Stimulated activated CD8-positive, alpha-beta memory T cell treated with anti-CD3 and anti-CD28 coated beads, Interleukin-4, amount 100 ng/mL, for 4 hours (primary cell): ENCODE measurements around the gene DHCR24.
"Not testable (repeated sequence)": the region's sequence is repeated elsewhere in the genome, so short reads cannot be mapped to it uniquely, and the experiment has no call there.

Experiments used
- DNase-seq, 2 donors: peaks; one replicate each; pipeline ENCODE4 v3.0.0-alpha.2; 2020; ENCODE audit warnings: low read depth in 2 of 2, low spot score in 1 of 2

The DHCR24 gene, protein sequence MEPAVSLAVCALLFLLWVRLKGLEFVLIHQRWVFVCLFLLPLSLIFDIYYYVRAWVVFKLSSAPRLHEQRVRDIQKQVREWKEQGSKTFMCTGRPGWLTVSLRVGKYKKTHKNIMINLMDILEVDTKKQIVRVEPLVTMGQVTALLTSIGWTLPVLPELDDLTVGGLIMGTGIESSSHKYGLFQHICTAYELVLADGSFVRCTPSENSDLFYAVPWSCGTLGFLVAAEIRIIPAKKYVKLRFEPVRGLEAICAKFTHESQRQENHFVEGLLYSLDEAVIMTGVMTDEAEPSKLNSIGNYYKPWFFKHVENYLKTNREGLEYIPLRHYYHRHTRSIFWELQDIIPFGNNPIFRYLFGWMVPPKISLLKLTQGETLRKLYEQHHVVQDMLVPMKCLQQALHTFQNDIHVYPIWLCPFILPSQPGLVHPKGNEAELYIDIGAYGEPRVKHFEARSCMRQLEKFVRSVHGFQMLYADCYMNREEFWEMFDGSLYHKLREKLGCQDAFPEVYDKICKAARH

DNA sequence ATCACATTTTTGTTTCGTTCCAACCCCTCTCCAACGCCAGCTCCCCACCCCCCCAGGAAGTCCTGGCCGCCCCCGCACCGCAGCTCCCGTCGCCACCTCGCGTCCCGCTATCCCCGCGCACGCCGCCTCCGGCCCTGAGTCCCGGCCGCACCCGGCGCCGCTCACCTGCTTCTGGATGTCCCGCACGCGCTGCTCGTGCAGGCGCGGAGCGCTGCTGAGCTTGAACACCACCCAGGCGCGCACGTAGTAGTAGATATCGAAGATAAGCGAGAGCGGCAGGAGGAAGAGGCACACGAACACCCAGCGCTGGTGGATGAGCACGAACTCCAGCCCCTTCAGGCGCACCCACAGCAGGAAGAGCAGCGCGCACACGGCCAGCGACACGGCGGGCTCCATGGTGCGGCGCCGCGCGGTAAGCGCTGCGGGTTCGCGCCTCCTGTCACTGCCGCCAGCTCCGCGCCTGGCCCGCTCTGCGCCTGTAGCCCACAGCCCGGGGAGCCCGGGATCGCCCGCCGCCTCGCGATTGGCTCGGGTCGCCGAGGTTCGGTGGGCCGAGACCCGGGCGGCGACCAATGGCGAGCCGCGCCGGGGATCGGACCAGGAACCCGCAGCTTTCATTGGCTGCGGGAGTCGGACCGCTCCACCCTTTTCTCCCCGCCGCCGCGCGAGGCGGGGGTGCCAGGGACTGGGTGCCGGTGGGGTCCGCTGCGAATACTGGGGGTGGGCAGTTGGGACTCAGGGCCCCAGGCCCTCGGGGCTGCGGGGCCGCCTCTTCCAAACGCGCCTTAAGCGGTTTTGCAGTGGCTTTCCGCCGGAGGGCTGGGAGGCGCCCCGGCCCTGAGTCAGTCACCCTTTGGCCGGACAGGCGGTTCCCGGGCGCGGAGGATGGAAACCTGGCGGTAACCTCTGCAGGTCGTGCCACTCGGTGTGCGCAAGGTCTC is at the start of gene DHCR24:
TSS of gene DHCR24 (minus strand) at position 472 of the 941 bp plus-strand sequence. CDS start at position 396, 76 bp downstream.
- DNase-seq: peak; percentile 31 to 60

DNA sequence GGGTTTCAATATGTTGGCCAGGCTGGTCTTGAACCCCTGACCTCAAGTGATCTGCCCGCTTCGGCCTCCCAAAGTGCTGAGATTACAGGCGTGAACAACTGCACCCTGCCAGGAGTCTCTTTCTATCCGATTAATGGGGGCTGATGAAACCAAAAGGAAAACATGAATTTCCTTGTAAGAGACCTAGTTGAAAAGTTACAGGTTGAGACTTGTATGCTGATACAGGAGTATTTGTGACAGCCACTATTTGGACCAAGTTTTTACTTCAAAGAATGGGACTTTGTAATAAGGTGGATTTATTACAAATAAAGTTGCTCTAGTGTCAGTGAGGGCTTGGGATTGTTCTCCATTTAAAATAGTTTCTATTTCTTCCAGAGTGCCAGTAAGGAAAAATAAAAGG is 49.8 kb upstream of the DHCR24 start:
- DNase-seq: no peak

DNA sequence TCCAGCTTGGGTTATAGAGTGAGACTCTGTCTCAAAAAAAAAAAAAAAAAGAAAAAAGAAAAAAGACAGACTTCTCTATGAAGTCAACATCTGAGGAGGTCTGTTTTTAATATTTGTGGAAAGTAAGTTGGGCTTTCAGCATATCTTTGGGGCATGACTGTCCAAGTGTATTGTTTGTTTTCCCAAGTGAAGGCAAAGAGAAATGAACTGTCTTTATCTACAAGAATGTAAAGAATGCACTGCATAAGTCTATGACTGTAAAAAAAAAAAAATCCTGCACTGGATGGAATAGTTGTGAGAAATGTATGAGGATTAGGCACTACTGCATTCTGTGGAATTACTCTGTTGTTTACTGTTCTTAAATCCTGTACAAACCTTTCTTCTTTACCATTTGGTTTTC is 47.9 kb upstream of the DHCR24 start:
- no peak for DNase-seq

DNA sequence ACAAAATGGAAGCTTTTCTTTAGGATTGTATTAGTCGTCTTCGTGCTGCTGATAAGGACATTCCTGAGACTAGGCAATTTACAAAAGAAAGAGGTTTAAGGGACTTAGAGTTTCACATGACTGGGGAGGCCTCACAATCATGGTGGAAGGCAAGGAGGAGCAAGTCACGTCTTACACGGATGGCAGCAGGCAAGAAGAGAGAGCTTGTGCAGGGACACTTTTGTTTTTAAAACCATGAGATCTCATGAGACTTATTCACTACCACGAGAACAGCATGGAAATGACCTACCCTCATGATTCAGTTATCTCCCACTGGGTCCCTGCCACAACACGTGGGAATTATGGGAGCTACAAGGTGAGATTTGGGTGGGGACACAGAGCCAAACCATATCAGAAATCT is 47.1 kb upstream of the DHCR24 start:
- DNase-seq: not testable (repeated sequence)

DNA sequence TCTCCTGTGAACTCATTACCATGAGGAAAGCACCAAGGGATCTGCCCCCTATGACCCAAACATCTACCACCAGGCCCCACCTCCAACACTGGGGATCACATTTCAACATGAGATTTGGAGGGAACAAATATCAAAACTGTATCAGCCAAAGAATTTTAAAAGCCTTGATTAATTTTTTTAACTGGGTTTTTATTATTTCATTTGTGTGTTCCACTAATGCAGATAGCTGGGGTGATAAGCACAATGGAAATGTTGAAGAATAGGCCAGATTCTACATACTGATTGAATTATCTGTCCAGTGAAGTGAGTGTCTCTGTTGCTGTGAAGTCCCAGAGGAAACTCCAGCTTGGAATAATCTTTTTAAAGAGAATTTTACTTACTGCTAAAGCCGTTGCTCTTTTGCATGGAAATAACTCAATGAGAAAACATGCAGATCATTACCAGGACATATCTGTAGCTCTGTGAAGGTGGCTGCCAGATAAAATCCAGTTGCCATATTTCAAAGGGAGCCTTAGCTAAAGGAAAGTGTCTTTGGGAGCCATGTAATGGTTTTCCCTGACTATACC is 44.4 kb upstream of the DHCR24 start:
- DNase-seq: no peak

DNA sequence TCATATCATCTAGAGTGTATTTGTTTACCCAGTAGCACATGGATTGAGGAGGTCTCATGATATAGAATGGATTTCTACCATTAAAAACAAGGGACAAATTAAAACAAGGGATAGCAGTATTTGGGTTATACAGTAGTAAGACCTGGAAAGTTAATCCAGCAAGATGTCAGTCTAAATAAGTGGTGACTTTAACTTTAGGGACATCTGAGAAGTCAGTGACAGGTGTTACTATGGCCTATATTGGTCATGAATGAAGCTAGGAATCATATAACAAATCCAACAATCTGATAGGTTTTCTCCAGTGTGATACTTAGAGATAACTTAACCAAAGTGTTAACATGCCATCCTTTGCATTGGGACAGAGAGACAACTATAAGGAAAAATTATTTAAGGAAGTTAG is 42.7 kb upstream of the DHCR24 start:
- no peak for DNase-seq

DNA sequence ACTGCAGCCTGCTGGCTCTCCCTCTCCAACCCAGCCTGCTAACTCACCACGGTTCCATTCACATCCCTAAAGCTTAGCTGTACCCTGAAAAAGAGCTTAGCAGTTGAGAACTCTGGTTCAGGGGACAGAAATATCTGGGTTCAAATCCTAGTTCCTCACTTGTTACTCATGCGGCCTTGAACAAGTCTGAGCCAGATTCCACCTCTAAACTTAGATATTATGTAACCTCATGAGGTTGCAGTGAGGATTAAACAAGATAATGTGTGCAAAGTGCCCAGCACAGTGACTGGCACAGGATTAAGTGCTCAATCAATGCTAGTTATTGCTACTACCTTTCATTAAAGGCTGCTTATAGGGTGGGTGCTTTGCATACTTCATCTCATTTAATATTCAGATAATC is 41.3 kb upstream of the DHCR24 start:
- no peak for DNase-seq

DNA sequence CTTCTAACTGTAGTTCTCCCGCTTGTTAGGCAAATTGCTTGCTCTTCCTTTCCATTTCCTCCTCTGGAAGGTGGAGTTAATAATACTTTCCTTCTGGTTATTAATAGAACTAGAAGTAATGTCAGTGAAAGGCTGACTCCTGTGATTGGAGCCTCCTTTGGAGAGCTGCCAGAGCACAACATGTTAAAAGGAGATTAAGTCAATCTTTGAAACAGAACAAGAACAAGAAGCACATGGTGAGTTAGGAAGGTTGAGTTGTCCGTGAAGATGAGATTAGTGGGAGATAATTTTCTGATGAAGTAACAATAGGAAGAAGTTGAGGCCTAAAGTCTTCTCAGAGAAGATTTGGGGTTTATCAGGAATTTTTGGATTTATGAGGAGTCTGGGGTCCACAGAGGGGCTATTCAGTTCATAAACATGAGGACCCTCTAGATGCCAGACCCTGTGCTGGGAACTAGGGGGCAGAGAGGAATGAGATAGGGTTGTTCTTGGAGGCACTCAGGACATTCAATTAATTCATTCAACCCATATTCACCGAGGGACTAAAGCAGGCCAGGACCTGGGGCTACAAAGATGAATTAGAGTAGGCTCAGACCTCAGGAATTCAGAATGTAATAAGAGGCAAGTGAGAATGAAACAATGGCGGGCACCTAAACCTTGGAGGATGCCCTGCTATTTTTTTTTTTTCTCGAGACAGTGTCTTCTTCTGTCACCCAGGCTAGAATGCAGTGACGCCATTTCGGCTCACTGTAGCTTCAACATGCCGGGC is 40.7 kb upstream of the DHCR24 start:
- DNase-seq: no peak

DNA sequence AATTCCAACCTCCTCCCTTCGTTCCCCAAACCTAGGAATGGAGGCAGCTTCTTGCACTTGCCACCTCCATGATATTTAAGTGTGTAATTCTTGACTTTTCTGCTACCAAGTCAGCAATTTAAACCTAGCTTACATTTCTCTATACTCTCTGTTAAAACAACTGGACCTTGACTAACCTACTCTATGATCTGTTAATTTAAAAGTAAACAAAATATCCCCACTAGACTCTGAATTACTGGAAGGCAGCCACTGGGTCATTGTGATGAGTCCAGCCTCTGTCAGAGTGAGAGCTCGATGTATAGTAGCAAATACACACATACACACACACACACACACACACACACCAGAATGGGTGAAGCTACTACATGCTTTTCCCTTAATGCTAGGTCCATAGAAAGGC is 40.0 kb upstream of the DHCR24 start:
- no peak for DNase-seq

DNA sequence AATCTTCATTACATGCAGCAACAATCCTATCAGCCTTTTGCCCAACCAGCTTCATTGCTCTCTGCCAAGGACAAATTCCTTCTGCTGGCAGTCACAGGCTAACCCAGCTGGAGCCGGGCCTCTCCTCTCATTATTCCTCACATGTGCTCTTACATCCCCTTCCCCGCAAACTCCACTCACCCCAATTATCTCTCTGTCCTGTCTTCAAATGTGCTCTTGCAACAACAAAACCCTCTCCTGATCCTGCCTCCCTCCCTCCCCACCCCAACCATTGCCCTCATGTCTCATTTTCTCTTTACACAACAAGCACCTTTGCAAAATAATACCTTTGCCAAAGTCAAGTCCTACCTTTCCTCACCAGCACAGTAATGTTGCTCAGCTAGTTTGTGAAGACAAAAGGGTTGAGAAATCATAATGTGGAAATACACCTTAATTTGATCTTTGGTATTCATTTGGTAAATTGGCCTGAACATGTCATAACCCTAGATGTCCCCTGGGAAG is 36.0 kb upstream of the DHCR24 start:
- no peak for DNase-seq

DNA sequence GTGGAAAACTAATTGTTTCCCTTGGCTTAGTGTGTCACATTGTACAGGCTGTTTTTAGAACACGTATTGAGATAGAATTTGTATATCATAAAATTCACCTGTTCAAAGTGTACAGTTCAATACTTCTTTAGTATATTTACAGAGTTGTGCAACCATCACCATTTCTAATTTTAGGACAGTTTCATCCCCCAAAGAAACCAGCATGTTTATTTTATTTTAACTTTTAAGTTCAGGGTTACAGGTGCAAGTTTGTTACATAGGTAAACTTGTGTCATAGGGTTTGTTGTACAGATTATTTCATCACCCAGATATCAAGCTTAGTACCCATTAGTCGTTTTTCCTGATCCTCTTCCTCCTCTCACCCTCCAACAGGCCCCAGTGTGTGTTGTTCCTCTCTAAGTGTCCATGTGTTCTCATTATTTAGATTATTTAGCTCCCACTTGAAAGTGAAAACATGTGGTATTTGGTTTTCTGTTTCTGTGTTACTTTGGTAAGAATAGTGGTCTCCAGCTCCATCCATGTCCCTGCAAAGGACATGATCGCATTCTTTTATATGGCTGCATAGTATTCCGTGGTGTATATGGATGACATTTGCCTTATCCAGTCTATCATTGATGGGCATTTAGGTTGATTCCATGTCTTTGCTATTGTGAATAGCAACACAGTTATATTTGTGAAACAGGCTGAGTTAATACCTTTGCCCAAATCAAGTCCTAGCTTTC is 35.2 kb upstream of the DHCR24 start:
- no peak for DNase-seq

DNA sequence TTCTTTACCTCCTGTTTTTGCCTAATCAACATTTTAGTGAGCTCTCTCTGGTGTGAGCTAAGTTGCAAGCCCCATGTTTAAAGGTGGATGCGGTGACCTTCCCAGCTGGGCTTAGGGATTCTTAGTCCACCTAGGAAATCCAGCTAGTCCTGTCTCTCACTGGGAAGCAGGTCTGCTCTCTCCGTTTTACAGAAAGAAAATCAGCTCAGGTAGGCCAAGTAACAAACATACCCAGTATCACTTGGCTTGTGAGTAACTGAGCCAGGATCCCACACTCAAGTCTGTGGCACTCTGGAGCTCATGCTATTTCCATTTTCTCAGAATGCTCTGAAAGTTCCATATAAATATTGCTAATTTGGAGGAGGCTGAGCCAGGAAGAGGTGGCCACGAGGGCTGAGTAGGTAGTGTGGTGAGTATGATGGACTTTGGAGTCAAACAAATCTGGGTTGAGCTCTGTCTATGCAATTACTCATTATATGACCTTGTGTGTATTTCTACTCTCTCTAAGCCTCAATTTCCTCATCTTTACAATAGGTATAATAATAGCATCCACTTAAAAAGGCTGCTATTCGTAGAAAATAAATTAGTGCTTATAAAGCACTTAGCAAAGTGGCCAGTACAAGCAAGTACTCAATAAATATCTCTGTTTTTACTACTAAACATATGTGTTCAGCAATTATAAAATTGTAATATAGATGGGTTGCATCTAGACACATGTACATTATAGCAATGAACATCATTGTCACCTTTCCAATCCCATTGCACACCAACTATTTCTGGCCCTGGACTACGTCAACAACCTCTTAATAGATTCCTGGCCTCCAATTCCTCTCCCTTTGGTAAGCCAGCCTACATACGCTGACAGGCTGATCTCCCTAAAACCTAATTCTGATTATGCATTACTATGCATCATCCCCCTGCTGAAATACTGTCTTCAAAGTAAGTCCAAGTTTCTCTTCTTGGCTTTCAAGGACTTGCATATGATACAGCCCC is 32.7 kb upstream of the DHCR24 start:
- DNase-seq: no peak

DNA sequence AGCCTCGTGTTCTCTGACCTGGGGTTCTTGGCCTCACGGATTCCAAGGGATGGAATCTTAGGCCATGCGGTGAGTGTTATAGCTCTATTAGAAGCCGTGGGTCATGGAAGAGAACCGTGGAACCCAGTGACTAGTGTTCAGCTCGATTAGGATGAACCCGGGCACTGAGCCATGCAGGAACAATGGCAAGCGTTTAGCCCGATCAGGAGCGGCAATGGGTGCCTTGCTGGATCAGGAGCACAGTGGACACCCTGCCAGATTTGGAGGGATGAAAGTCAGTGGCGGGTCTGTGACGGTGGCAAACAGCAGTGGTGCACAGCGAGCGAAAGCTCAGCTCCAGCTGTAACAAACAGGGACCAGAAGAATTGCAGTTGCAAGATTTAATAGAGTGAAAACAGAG is 24.1 kb upstream of the DHCR24 start:
- not testable (repeated sequence) for DNase-seq

DNA sequence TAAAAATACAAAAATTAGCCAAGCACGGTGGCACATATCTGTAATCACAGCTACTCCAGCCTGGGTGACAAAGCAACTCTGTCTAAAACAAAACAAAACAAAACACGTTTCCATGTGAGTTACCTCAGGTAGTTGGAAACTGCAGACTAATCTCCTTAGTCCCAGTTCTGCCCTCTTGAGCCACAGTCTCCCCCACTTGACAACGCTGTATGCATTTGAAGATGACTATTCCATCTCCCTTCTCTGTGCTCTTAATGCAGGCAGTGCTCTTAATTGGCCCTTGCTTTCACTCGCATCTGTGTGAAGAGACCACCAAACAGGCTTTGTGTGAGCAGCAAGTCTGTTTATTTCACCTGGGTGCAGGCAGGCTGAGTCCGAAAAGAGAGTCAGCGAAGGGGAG is 19.6 kb upstream of the DHCR24 start:
- no peak for DNase-seq

DNA sequence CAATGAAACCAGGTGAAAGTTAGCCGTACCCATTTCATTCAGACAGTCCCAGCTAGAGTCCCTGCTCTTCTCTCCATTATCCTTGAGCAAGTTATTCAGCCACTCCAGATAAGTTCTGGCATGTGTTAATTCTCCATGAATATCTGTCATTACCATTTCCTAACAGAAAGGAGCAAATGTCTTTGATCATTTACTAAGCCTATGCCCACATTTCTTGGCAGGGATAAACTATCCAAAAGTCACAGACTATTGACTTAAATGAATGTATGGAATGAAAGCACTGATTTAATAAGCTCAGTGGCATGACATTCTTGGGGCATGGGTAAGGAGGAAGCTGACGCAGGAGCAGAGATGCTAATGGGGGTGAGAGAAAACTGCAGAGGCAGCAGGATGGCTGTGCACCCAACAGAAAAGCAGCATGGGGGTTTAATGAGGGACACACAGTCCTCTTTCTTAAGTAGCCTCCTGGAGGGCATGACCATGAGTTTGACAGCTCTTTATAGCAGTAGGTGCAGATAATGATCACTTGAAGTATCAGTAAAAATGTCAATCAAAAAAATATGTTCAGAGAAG is 17.6 kb upstream of the DHCR24 start:
- no peak for DNase-seq

DNA sequence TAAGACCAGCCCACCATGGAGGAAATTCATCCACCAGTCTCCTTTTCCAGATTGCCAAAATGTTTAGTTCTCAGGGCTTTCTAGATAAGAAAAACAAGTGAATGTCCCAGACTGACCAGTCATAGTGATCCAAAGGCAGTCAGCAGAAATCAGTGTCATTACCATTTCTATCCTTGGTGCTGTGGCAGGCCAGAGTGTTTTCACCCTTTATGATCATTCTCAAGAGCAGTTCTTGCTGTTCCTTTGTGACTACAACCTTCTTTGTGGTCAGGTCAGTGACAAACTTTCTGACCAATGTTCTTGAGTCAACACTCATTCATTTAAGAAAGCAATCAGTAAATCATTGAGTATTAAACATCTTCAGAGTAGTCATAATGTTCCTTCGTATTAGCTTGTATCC is 7.3 kb upstream of the DHCR24 start:
- DNase-seq: no peak

DNA sequence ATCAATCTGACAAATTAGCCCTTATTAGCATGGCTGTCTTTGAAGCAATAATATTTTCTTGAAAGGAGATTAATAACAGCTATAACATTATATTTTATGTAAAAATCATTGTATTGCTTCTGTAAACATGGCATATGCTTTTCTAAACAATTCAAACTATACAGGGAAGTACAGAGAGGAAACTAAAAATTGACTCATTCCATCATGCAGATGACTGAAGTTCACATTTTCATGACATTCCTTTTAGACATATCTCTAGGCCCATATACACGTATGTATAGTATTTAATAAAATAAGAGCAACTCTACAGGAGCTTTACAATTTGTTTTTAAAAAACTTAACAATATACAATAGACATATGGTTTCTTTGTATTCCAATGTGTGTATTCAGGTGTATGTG is 5.6 kb upstream of the DHCR24 start:
- DNase-seq: no peak

DNA sequence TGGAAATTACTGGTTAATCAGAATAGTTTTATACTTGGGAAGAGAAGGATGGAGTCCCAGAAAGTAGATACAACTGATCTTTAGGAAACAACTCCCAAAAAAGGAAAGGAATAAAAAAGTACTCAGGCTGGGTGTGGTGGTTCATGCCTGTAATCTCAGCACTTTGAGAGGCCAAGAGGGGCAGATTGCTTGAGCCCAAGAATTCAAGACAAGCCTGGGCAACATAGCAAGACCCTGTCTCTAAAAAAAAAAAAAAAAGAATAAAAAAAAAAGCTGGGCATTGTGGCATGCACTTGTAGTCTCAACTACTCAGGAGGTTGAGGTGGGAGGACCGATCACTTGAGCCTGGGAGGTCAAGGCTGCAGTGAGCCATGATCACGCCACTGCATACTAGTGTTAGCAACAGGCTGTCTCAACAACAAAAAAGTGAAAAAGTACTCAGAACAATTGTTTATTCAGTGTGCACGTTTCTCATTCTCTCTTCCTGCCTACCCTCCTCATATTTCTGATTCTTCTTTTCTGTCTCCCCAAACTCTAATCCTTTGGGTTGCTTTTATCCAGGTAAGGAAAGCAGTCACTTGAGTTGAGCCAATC is 2.2 kb upstream of the DHCR24 start:
- DNase-seq: no peak
